Mesothelial cell of epicardium (in vitro differentiated cells): ENCODE results near the gene PLCD4. TPM values are rescaled to one million over a fixed set of nuclear protein-coding genes. Genes with fewer than 3 reads are reported as not detected.

ENCODE experiments used
- DNase-seq, 2 experiments: peaks; one replicate each; pipeline ENCODE4 v3.0.0; 2021; ENCODE audit warnings: low spot score in 2 of 2; ENCODE audit not compliant: unreplicated experiment in 2 of 2
- H3K27ac Mint-ChIP-seq: 2 replicates; pipeline ENCODE4 v1.8.0; 2021; ENCODE audit warnings: mixed read lengths
- H3K27me3 Mint-ChIP-seq: 2 replicates; pipeline ENCODE4 v1.8.0; 2021; ENCODE audit warnings: low read depth, mixed read lengths
- H3K36me3 Mint-ChIP-seq: 2 replicates; pipeline ENCODE4 v1.8.0; 2021; ENCODE audit warnings: mixed read lengths
- H3K4me1 Mint-ChIP-seq: 2 replicates; pipeline ENCODE4 v1.8.0; 2021; ENCODE audit warnings: mixed read lengths
- H3K4me3 Mint-ChIP-seq: 2 replicates; pipeline ENCODE4 v1.8.0; 2021; ENCODE audit warnings: mild to moderate bottlenecking, moderate library complexity, mixed read lengths
- H3K9me3 Mint-ChIP-seq: 2 replicates; pipeline ENCODE4 v1.8.0; 2021; ENCODE audit warnings: mixed read lengths
- CTCF ChIP-seq: fragments of 200-600 bp; sonication (generic); IDR thresholded peaks from one replicate; pipeline ENCODE4 v1.5.0; 2021; ENCODE audit warnings: antibody characterized with exemption; ENCODE audit not compliant: unreplicated experiment
- total RNA-seq: library from RNA; stranded (reverse); gene quantifications from 3 replicates; pipeline ENCODE4 v1.2.1, GENCODE V29; 2021

PLCD4 gene
- 1.0 to 1.5 TPM (median 1.3 TPM) in 3 replicates for total RNA-seq

- Mint-ChIP-seq H3K36me3 (no peaks in the 10 kb centered on the region), H3K4me3 (no peak within 1 kb of the TSS), H3K27ac (peak within 1 kb of the TSS; percentile 57), H3K9me3 (no peaks in the 10 kb centered on the region), H3K4me1 (peaks cover 10% of the 10 kb centered on the region), H3K27me3 (peaks cover 22% of the 10 kb centered on the region)
- DNase-seq: no peak
- no peak for TF ChIP-seq CTCF
These were observed at the start of gene PLCD4 for GRCh38 chr2:218607436-218608115. Gene PLCD4 (plus strand): TSS chr2:218607899. CDS start chr2:218615740, 7,841 bp downstream.

GRCh38 chr2:218557941-218558340 lies 49.8 kb upstream of the PLCD4 start:
- Mint-ChIP-seq H3K36me3 (peaks cover 36% of the 10 kb centered on the region), H3K4me1 (peaks cover 6% of the 10 kb centered on the region), H3K27me3 (no peaks in the 10 kb centered on the region), H3K4me3 (no peak overlapping the region), H3K27ac (peak overlapping the region; percentile 70), H3K9me3 (no peaks in the 10 kb centered on the region)
- TF ChIP-seq CTCF: no peak
- DNase-seq: no peak

GRCh38 chr2:218558986-218559385 lies 48.7 kb upstream of the PLCD4 start:
- H3K4me1 Mint-ChIP-seq: peaks cover 6% of the 10 kb centered on the region
- DNase-seq: no peak
- H3K27me3 Mint-ChIP-seq: no peaks in the 10 kb centered on the region
- no peak for TF ChIP-seq CTCF
- H3K9me3 Mint-ChIP-seq: no peaks in the 10 kb centered on the region
- H3K27ac Mint-ChIP-seq: peak overlapping the region; percentile 70
- H3K36me3 Mint-ChIP-seq: peaks cover 29% of the 10 kb centered on the region
- no peak overlapping the region for H3K4me3 Mint-ChIP-seq

- H3K4me1 Mint-ChIP-seq: peaks cover 17% of the 10 kb centered on the region
- no peak overlapping the region for H3K27ac Mint-ChIP-seq
- no peak for TF ChIP-seq CTCF
- H3K4me3 Mint-ChIP-seq: no peak overlapping the region
- H3K27me3 Mint-ChIP-seq: no peaks in the 10 kb centered on the region
- no peak for DNase-seq
- H3K36me3 Mint-ChIP-seq: peaks cover 23% of the 10 kb centered on the region
- no peaks in the 10 kb centered on the region for H3K9me3 Mint-ChIP-seq
These were observed 43.6 kb upstream of the PLCD4 start for GRCh38 chr2:218564056-218564455.

- Mint-ChIP-seq H3K4me3 (peak overlapping the region; percentile 92), H3K4me1 (peaks cover 36% of the 10 kb centered on the region), H3K9me3 (no peaks in the 10 kb centered on the region), H3K27ac (peak overlapping the region; percentile 11), H3K27me3 (no peaks in the 10 kb centered on the region), H3K36me3 (peaks cover 11% of the 10 kb centered on the region)
- TF ChIP-seq CTCF: no peak
- DNase-seq: no peak
These were observed 41.4 kb upstream of the PLCD4 start for GRCh38 chr2:218566296-218566695.
